VCaP (cell line): ENCODE data around the gene SUN1.
"Not testable (repeated sequence)": the region's sequence is repeated elsewhere in the genome, so short reads cannot be mapped to it uniquely, and the experiment has no call there.

ENCODE experiments used
- H3K27ac ChIP-seq: fragments of 450-650 bp; 2 replicates; pipeline ENCODE4 v1.5.1; 2017
- TF ChIP-seq, protein P1 (sequence below): fragments of 450-650 bp; conservative IDR thresholded peaks from 2 replicates; pipeline ENCODE4 v1.5.1; 2017; ENCODE audit warnings: mild to moderate bottlenecking, moderate library complexity

The SUN1 gene

DNA sequence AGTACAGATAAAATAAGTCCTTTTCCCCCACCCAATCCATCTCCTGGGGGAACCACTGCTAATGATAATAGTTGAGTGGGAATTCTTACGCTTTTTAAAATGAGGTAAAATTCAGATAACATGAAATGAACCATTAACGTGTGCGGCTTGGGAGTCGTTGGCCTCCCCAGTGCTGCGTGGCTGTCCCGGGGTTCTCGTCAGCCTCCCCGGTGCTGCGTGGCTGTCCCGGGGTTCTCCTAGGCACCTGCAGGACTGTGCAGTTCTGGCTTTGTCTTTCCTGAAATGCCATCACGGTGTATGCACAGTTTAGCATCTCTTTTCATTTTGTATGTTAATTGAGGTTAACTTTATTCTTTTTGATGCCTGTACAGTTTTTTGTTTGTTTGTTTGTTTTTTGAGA lies 13.5 kb downstream of the SUN1 start:
- TF ChIP-seq, protein P1, sequence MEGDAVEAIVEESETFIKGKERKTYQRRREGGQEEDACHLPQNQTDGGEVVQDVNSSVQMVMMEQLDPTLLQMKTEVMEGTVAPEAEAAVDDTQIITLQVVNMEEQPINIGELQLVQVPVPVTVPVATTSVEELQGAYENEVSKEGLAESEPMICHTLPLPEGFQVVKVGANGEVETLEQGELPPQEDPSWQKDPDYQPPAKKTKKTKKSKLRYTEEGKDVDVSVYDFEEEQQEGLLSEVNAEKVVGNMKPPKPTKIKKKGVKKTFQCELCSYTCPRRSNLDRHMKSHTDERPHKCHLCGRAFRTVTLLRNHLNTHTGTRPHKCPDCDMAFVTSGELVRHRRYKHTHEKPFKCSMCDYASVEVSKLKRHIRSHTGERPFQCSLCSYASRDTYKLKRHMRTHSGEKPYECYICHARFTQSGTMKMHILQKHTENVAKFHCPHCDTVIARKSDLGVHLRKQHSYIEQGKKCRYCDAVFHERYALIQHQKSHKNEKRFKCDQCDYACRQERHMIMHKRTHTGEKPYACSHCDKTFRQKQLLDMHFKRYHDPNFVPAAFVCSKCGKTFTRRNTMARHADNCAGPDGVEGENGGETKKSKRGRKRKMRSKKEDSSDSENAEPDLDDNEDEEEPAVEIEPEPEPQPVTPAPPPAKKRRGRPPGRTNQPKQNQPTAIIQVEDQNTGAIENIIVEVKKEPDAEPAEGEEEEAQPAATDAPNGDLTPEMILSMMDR: no peak
- no peak overlapping the region for H3K27ac ChIP-seq

DNA sequence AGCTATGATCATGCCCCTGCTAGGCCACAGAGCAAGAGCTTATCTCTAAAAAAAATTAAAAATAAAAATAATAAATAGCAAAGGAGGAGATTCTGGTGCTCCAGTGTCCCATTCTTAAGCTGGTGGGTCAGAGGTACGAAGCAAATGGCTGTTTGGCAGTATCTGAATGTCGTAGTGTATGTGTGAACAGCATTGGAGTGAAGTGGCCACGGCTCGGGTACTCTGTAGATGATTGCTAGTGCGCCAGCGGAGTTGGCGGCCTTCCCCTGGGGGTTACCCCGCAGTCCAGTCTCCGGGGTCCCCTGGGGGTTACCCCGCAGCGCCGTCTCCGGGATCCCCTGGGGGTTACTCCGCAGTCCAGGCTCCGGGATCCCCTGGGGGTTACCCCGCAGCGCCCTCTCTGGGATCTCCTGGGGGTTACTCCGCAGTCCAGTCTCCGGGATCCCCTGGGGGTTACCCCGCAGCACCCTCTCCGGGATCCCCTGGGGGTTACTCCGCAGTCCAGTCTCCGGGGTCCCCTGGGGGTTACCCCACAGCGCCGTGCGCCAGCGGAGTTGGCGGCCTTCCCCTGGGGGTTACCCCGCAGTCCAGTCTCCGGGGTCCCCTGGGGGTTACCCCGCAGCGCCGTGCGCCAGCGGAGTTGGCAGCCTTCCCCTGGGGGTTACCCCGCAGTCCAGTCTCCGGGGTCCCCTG lies 14.8 kb downstream of the SUN1 start:
- H3K27ac ChIP-seq: not testable (repeated sequence)

DNA sequence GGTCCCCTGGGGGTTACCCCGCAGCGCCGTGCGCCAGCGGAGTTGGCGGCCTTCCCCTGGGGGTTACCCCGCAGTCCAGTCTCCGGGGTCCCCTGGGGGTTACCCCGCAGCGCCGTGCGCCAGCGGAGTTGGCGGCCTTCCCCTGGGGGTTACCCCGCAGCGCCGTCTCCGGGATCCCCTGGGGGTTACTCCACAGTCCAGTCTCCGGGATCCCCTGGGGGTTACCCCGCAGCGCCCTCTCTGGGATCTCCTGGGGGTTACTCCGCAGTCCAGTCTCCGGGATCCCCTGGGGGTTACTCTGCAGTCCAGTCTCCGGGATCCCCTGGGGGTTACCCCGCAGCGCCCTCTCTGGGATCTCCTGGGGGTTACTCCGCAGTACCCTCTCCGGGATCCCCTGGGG lies 15.5 kb downstream of the SUN1 start:
- H3K27ac ChIP-seq: not testable (repeated sequence)

DNA sequence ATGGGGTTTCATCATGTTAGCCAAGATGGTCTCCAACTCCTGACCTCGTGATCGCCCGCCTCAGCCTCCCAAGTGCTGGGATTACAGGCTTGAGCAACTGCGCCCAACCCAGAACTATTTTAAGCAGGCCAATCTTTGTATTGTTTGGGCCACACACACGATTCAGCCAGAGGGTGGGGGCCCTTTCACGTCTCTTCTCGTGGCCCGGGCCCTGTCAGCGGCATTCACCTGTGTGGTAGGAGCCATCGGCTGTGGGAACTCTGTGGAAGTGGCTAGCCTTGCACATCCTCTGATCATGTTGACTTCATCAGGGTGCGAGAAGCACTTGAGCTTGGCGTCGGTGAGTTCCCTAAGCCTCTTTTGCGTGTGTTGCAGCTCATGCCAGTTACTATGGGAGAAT lies 16.9 kb downstream of the SUN1 start:
- TF ChIP-seq, protein P1: no peak
- H3K27ac ChIP-seq: no peak overlapping the region

DNA sequence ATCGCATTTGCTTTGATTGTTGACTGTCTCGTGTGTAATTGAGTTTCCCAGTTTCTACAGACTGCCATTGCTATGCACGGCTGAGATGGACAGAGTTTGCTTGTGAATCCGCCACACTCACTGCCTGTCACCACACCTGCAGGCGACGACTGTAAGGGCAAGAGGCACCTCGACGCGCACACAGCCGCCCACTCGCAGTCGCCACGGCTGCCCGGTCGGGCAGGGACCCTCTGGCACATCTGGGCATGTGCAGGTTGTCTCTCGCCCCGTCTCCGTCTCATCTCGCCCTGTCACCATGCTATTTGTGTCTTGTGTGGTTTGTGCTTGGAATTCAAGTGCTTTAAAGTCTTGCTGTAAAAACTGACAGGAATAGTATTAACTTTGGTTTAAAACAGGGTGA lies 17.5 kb downstream of the SUN1 start:
- TF ChIP-seq, protein P1: no peak
- no peak overlapping the region for H3K27ac ChIP-seq

DNA sequence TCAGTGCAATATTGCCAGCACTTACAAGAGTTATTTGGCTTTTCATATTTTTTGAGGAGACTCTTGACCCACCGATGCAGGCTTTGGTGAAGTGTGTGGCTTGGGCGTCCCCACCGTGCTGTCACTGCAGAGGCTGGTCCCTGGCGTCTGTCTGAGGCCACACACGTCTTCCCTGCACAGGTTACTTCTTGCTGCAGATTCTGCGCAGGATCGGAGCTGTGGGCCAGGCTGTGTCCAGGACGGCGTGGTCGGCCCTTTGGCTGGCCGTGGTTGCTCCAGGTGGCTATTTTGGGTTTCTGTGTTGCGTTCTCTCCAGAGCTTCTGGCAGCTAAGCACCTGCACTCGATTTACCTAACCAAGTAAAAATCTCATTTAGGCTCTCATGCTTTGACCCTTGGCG lies 18.9 kb downstream of the SUN1 start:
- H3K27ac ChIP-seq: no peak overlapping the region
- TF ChIP-seq, protein P1: no peak

DNA sequence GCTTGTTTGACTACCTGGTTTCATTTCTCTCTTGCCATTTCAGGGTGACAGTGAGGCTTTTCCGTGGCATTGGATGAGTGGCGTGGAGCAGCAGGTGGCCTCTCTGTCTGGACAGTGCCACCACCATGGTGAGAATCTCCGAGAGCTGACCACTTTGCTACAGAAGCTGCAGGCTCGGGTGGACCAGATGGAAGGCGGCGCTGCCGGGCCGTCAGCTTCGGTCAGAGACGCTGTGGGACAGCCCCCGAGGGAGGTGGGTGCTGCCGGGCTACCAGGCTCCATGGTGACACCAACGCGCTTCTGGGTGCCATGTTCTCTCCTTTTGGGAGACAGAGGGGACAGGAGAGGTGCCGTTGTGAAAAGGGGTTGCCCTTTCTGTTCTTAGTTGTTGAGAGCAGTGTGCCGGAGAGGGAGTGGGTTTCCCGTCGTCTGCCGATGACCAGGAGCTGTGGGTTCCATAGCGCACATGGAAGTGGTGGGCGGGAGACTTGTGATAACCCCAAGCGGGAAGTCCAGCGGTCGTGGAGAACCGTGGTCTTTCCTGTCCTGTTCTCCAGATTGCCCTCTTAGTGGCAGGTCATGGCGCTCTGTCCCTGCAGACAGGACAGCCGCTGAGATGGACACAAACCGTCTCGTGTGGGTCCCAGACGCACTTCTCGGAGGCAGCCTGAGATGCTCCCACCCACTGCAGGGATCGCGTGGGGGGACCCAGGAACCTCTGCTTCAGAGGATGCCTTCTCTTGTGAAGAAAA lies 21.3 kb downstream of the SUN1 start:
- TF ChIP-seq, protein P1: no peak
- H3K27ac ChIP-seq: no peak overlapping the region

DNA sequence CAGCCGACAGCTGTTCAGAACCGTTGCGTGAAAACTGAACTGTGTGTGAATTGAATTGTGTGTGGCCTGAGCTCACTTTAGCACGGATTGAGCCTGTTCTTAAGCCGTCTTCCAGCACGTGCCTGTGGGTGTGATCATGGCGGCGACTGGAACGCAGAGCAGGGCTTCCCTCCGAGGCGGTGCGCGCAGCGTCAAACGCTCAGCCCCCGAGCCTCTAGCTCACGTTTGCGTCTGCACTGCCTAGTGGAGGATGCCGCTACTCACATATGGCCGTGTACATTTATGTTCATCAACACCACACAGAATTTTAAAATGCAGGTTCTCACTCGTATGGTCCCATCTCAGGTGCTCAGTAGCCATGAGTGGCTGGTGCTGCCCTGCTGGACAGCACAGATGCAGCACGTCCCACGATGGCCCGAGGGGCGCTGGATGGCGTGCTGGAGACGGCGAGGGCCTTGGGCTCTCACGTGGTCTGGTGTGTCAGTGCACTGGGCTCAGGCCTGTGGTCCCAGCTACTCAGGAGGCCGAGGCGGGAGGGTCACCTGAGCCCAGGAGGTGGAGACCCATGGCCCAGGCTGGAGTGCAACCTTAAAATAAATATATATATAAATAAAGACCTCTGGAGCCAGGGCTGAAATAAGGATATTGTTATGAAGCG lies 22.0 kb downstream of the SUN1 start:
- TF ChIP-seq, protein P1: no peak
- H3K27ac ChIP-seq: no peak overlapping the region
